Loucy (cell line): ENCODE data around the gene TOMM40L.

Experiments used
- H2AFZ ChIP-seq: fragments of 200-600 bp; sonication (generic); 2 replicates; pipeline ENCODE4 v1.6.0; 2016; ENCODE audit warnings: antibody characterized with exemption, mild to moderate bottlenecking, low read length, moderate library complexity
- H3F3A ChIP-seq: fragments of 200-600 bp; 2 replicates; pipeline ENCODE4 v1.6.0; 2016; ENCODE audit warnings: antibody characterized with exemption, low read depth, mild to moderate bottlenecking
- H3K27me3 ChIP-seq: fragments of 200-600 bp; sonication (generic); 2 replicates; pipeline ENCODE4 v1.6.1; 2014; ENCODE audit warnings: low read length, mild to moderate bottlenecking; ENCODE audit not compliant: insufficient read depth, poor library complexity, severe bottlenecking
- H3K36me3 ChIP-seq: fragments of 200-600 bp; sonication (generic); 2 replicates; pipeline ENCODE4 v1.6.1; 2016; ENCODE audit warnings: low read length; ENCODE audit not compliant: insufficient read depth
- H3K4me1 ChIP-seq: fragments of 200-600 bp; sonication (generic); 2 replicates; pipeline ENCODE4 v1.5.1; 2014; ENCODE audit warnings: low read length, mild to moderate bottlenecking; ENCODE audit not compliant: insufficient read depth, poor library complexity, severe bottlenecking
- H3K4me2 ChIP-seq: fragments of 200-600 bp; sonication (generic); 2 replicates; pipeline ENCODE4 v1.6.0; 2014; ENCODE audit warnings: antibody characterized with exemption, low read length, low read depth, mild to moderate bottlenecking; ENCODE audit not compliant: poor library complexity, severe bottlenecking
- H3K4me3 ChIP-seq: fragments of 200-600 bp; sonication (generic); 2 replicates; pipeline ENCODE4 v1.5.1; 2014; ENCODE audit warnings: low read length, mild to moderate bottlenecking, mixed read lengths; ENCODE audit not compliant: poor library complexity, severe bottlenecking
- H3K79me2 ChIP-seq: fragments of 200-600 bp; sonication (generic); 2 replicates; pipeline ENCODE4 v1.6.1; 2014; ENCODE audit warnings: low read length; ENCODE audit not compliant: insufficient read depth
- H3K9ac ChIP-seq: fragments of 200-600 bp; sonication (generic); 2 replicates; pipeline ENCODE4 v1.6.0; 2014; ENCODE audit warnings: mild to moderate bottlenecking, low read depth, low read length, moderate library complexity; ENCODE audit not compliant: poor library complexity, severe bottlenecking
- H3K9me2 ChIP-seq: fragments of 200-600 bp; sonication (generic); replicated peaks from 2 replicates; pipeline ENCODE4 v1.6.1; 2016; ENCODE audit warnings: low read depth, low read length, mixed read lengths
- H3K9me3 ChIP-seq: fragments of 200-600 bp; sonication (generic); 2 replicates; pipeline ENCODE4 v1.6.1; 2014; ENCODE audit warnings: mild to moderate bottlenecking, antibody characterized with exemption, low read length, low read depth; ENCODE audit not compliant: insufficient read depth
- H4K20me1 ChIP-seq: fragments of 200-600 bp; sonication (generic); 2 replicates; pipeline ENCODE4 v1.6.0; 2014; ENCODE audit warnings: antibody characterized with exemption, low read length, mild to moderate bottlenecking; ENCODE audit not compliant: insufficient read depth, poor library complexity, severe bottlenecking
- EZH2phosphoT487 ChIP-seq: fragments of 200-600 bp; IDR thresholded peaks from 2 replicates; pipeline ENCODE4 v1.6.1; 2018; ENCODE audit warnings: antibody characterized with exemption, mild to moderate bottlenecking, moderate library complexity, borderline replicate concordance
- TF ChIP-seq, protein P1 (sequence below): fragments of 200-600 bp; sonication (generic); conservative IDR thresholded peaks from 2 replicates; pipeline ENCODE4 v1.5.1; 2014; ENCODE audit warnings: mild to moderate bottlenecking, antibody characterized with exemption, low read length

TOMM40L gene

GRCh38 chr1:161259765-161260164, 33.9 kb downstream of the TOMM40L start:
- peaks cover 3% of the 10 kb centered on the region; the same call in 1 of the 2 replicates for H3K9me3 ChIP-seq
- H3F3A ChIP-seq = no peaks in the 10 kb centered on the region
- H4K20me1 ChIP-seq = no peaks in the 10 kb centered on the region
- no peaks in the 10 kb centered on the region for H3K79me2 ChIP-seq
- H3K4me3 ChIP-seq = no peak overlapping the region
- no peak overlapping the region for H3K4me2 ChIP-seq
- H2AFZ ChIP-seq = no peak overlapping the region
- H3K9me2 ChIP-seq = no peaks in the 10 kb centered on the region
- no peaks in the 10 kb centered on the region for H3K36me3 ChIP-seq
- no peak overlapping the region for H3K9ac ChIP-seq
- peaks cover 9% of the 10 kb centered on the region for H3K4me1 ChIP-seq
- H3K27me3 ChIP-seq = no peaks in the 10 kb centered on the region
- TF ChIP-seq EZH2phosphoT487 = no peak
- TF ChIP-seq, protein P1, sequence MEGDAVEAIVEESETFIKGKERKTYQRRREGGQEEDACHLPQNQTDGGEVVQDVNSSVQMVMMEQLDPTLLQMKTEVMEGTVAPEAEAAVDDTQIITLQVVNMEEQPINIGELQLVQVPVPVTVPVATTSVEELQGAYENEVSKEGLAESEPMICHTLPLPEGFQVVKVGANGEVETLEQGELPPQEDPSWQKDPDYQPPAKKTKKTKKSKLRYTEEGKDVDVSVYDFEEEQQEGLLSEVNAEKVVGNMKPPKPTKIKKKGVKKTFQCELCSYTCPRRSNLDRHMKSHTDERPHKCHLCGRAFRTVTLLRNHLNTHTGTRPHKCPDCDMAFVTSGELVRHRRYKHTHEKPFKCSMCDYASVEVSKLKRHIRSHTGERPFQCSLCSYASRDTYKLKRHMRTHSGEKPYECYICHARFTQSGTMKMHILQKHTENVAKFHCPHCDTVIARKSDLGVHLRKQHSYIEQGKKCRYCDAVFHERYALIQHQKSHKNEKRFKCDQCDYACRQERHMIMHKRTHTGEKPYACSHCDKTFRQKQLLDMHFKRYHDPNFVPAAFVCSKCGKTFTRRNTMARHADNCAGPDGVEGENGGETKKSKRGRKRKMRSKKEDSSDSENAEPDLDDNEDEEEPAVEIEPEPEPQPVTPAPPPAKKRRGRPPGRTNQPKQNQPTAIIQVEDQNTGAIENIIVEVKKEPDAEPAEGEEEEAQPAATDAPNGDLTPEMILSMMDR = no peak

DNA sequence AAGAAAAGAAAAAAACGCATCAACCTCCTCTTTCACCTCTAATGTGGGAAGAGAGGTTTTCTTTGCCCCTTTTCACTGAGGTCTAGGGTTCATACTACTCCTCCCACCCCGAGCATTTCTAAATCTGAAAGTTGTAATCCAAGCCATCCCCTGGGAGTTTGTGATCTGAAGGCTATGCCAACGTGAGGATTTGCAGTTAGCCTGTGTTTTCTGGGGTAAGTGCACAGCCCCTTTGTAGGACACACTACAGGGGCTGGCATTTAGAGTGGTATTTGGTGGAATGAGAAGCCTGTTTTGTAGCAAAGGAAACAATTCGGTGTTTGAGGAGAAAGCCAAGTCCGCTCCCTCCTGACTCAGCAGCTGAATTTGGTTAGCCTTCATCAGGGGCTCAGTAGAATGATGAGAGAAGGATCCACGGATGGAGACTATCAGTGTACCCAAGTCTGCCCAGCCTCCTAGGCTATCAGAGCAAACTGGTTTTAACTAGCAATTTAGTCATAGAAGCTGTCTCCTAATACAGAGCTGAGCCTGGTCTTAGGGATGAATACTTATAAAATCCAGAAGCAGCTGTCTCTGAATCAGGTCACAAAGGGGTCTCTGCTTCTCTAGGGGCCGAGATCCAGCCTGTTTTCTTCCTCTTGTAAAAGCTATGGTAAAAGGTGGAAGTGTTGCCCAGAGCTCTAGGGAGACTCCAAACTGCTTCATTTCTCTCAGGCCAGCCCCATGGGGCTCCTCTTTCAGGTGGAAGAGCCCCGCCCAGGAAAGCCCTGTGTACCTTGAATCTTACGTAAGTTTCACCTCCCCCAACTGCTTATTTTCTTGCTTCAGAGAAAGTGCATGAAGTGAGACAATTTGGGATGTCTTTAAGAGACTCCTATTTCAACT, 34.8 kb downstream of the TOMM40L start:
- Histone ChIP-seq H3K9me3 (peaks cover 3% of the 10 kb centered on the region; the same call in 1 of the 2 replicates), H3K4me1 (peaks cover 9% of the 10 kb centered on the region), H3K4me3 (no peak overlapping the region), H3K79me2 (no peaks in the 10 kb centered on the region), H3K27me3 (no peaks in the 10 kb centered on the region), H2AFZ (0 out of 2 replicates have a peak overlapping the region, but pooled peaks have one; percentile 21), H3K9me2 (no peaks in the 10 kb centered on the region), H3K36me3 (no peaks in the 10 kb centered on the region), H3K4me2 (no peak overlapping the region), H3K9ac (no peak overlapping the region), H3F3A (no peaks in the 10 kb centered on the region), H4K20me1 (no peaks in the 10 kb centered on the region)
- no peak for TF ChIP-seq EZH2phosphoT487
- TF ChIP-seq, protein P1 = no peak

GRCh38 chr1:161261261-161262235, 35.7 kb downstream of the TOMM40L start:
- H3K4me1 ChIP-seq = peaks cover 9% of the 10 kb centered on the region

More at GRCh38 chr1:161261261-161262235, 35.7 kb downstream of the TOMM40L start:
- Histone ChIP-seq H3K27me3 (no peaks in the 10 kb centered on the region), H3K36me3 (no peaks in the 10 kb centered on the region), H3K4me3 (no peak overlapping the region), H3K79me2 (no peaks in the 10 kb centered on the region), H3K9me2 (no peaks in the 10 kb centered on the region), H4K20me1 (no peaks in the 10 kb centered on the region), H3K4me2 (no peak overlapping the region), H3K9ac (no peak overlapping the region), H2AFZ (peak overlapping the region; percentile 21; the same call in 1 of the 2 replicates), H3K9me3 (peaks cover 3% of the 10 kb centered on the region; the same call in 1 of the 2 replicates), H3F3A (no peaks in the 10 kb centered on the region)
- TF ChIP-seq, protein P1 = no peak
- no peak for TF ChIP-seq EZH2phosphoT487
